HepG2 (cell line): Measurements from ENCODE around the gene ING5. TPM values are rescaled to one million over a fixed set of nuclear protein-coding genes. Genes with fewer than 3 reads are reported as not detected.
A peak's percentile ranks its signal among the peaks of the same experiment; 100 is the strongest.

Source experiments
- CCDC6 ChIP-seq: sonication (generic); formaldehyde crosslinking; IDR thresholded peaks from 2 replicates; pipeline ENCODE4 v1.8.1; 2022; ENCODE audit warnings: mild to moderate bottlenecking, missing genetic modification reagents, moderate library complexity
- DR1 ChIP-seq: sonication (generic); formaldehyde crosslinking; IDR thresholded peaks from 2 replicates; pipeline ENCODE4 v1.8.0; 2021; ENCODE audit warnings: mild to moderate bottlenecking, missing genetic modification reagents, inconsistent platforms
- NR1H2 ChIP-seq: sonication (generic); formaldehyde crosslinking; IDR thresholded peaks from 2 replicates; pipeline ENCODE4 v1.8.1; 2022; ENCODE audit warnings: low read depth, missing genetic modification reagents, borderline replicate concordance
- RBM22 ChIP-seq: fragments of 200-400 bp; formaldehyde crosslinking; optimal IDR thresholded peaks from 2 replicates; pipeline ENCODE3; 2017; ENCODE audit warnings: mild to moderate bottlenecking, low read length, moderate library complexity
- ZBTB7B ChIP-seq: sonication (generic); formaldehyde crosslinking; IDR thresholded peaks from 2 replicates; pipeline ENCODE4 v1.4.0; 2020; ENCODE audit warnings: missing genetic modification reagents
- ZFP36L1 ChIP-seq: sonication (generic); formaldehyde crosslinking; IDR thresholded peaks from 2 replicates; pipeline ENCODE4 v1.8.0; 2022; ENCODE audit warnings: mild to moderate bottlenecking, missing genetic modification reagents, moderate library complexity
- ZNF296 ChIP-seq: sonication (generic); formaldehyde crosslinking; conservative IDR thresholded peaks from 2 replicates; pipeline ENCODE4 v1.5.0; 2020; ENCODE audit warnings: mild to moderate bottlenecking, missing genetic modification reagents
- ZNF607 ChIP-seq: sonication (generic); formaldehyde crosslinking; IDR thresholded peaks from 2 replicates; pipeline ENCODE4 v1.5.1; 2020; ENCODE audit warnings: missing genetic modification reagents, mild to moderate bottlenecking, borderline replicate concordance
- ZNF615 ChIP-seq: sonication (generic); formaldehyde crosslinking; IDR thresholded peaks from 2 replicates; pipeline ENCODE4 v1.5.0; 2020; ENCODE audit warnings: mild to moderate bottlenecking, missing genetic modification reagents, borderline replicate concordance
- ZNF766 ChIP-seq: sonication (generic); formaldehyde crosslinking; IDR thresholded peaks from 2 replicates; pipeline ENCODE4 v1.5.0; 2020; ENCODE audit warnings: missing genetic modification reagents, borderline replicate concordance
- polyA plus RNA-seq, 8 experiments: library from polyadenylated mRNA; depleted of rRNA in 3 of 8; stranded (reverse) in 7 of 8; unstranded in 1 of 8; fragments of >200 nt; fragmentation: Illumina TruSeq in 4 of 8; extraction: Trizol in 4 of 8; gene quantifications; 2 replicates each; pipeline versions ENCODE4 v1.2.1 to v1.2.3, GENCODE V29; 2011 to 2016; ENCODE audit warnings: low read depth in 4 of 8, missing spikeins in 1 of 8, mixed read lengths in 1 of 8; ENCODE audit not compliant: insufficient read depth in 1 of 8
- total RNA-seq, 5 experiments: library from RNA; depleted of rRNA; stranded (reverse); fragments of >200 nt; fragmentation: Illumina TruSeq; extraction: Trizol; gene quantifications; 2 replicates each; pipeline ENCODE4 v1.2.3, GENCODE V29; 2016; ENCODE audit warnings: low read depth in 1 of 5
- TF ChIP-seq, protein P1 (sequence below): sonication (generic); formaldehyde crosslinking; IDR thresholded peaks from 2 replicates; pipeline ENCODE4 v1.4.0; 2020; ENCODE audit warnings: mild to moderate bottlenecking, missing genetic modification reagents
- TF ChIP-seq, protein P2 (sequence below): sonication (generic); formaldehyde crosslinking; IDR thresholded peaks from 2 replicates; pipeline ENCODE4 v1.4.0; 2020; ENCODE audit warnings: missing genetic modification reagents
- TF ChIP-seq, protein P3 (sequence below): sonication (generic); formaldehyde crosslinking; IDR thresholded peaks from 2 replicates; pipeline ENCODE4 v1.4.0; 2020; ENCODE audit warnings: missing genetic modification reagents
- TF ChIP-seq, protein P4 (sequence below): sonication (generic); formaldehyde crosslinking; IDR thresholded peaks from one replicate; pipeline ENCODE4 v1.5.1; 2020; ENCODE audit warnings: mild to moderate bottlenecking, missing genetic modification reagents; ENCODE audit errors: not compliant biosample characterization

The ING5 gene
- total and polyA plus RNA-seq, 2 of the 13 experiments (the other 11 are each of a cell fraction or from before 2014, with no cell fraction given) = 61.9 to 71.9 TPM

DNA sequence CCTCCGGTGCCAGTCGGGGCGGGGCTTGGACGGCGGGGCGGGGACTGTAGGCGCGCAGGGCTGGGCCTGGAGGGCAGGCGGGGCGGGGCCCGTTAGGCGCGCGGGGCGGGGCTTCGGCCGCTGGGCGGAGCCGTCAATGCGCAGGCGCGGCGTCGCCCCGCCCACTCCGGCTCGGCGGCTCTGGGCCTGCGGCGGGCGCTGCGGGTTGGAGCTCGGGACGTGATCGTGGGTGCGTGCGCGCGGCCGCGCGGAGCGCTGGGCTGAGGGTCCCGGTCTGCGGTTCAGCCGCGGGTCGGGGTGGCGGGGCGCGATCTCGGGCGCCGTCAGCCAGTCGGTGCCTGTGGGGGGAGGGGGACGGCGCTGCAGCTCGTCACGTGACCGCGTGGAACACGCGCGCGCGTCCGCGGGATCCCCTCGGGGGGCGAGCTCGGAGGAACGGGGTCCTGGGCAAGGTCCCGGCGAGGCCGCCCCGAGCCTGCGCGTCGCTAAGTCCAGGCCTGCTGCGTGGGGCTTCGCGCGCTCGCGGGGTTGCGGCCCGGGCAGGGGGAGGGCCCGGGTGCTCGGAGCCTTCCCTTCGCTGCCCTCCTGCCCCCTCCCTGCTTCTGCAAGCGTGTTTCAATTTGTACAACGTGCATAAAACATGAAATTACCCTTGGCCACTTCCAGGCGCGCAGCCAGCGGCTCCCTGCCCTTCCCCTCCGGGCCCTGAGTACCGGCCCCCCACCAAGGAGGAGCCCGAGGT, 32.8 kb downstream of the ING5 start, which contains the start of gene D2HGDH (continued):
- TF ChIP-seq, protein P1, sequence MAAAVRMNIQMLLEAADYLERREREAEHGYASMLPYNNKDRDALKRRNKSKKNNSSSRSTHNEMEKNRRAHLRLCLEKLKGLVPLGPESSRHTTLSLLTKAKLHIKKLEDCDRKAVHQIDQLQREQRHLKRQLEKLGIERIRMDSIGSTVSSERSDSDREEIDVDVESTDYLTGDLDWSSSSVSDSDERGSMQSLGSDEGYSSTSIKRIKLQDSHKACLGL = no peak; the same call in 1 of the 2 replicates
- peak; percentile 57; the same call in 1 of the 2 replicates for TF ChIP-seq ZFP36L1 (CRISPR knock-in tag)
- TF ChIP-seq, protein P2, sequence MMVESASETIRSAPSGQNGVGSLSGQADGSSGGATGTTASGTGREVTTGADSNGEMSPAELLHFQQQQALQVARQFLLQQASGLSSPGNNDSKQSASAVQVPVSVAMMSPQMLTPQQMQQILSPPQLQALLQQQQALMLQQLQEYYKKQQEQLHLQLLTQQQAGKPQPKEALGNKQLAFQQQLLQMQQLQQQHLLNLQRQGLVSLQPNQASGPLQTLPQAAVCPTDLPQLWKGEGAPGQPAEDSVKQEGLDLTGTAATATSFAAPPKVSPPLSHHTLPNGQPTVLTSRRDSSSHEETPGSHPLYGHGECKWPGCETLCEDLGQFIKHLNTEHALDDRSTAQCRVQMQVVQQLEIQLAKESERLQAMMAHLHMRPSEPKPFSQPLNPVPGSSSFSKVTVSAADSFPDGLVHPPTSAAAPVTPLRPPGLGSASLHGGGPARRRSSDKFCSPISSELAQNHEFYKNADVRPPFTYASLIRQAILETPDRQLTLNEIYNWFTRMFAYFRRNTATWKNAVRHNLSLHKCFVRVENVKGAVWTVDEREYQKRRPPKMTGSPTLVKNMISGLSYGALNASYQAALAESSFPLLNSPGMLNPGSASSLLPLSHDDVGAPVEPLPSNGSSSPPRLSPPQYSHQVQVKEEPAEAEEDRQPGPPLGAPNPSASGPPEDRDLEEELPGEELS = peak; percentile 6; the same call in 1 of the 2 replicates
- TF ChIP-seq, protein P3, sequence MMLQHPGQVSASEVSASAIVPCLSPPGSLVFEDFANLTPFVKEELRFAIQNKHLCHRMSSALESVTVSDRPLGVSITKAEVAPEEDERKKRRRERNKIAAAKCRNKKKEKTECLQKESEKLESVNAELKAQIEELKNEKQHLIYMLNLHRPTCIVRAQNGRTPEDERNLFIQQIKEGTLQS (CRISPR knock-in tag) = no peak; the same call in 1 of the 2 replicates
- no peak for TF ChIP-seq ZBTB7B
- TF ChIP-seq CCDC6 (CRISPR knock-in tag) = peak; percentile 75
- TF ChIP-seq NR1H2 (CRISPR knock-in tag) = peak; percentile 75; the same call in 1 of the 2 replicates
- TF ChIP-seq ZNF766 (CRISPR knock-in tag) = no peak; the same call in 1 of the 2 replicates
- 0 out of 2 replicates have a peak, but pooled peaks have one; percentile 40 for TF ChIP-seq ZNF296 (CRISPR knock-in tag)
- peak; percentile 65 for TF ChIP-seq RBM22
- TF ChIP-seq, protein P4, sequence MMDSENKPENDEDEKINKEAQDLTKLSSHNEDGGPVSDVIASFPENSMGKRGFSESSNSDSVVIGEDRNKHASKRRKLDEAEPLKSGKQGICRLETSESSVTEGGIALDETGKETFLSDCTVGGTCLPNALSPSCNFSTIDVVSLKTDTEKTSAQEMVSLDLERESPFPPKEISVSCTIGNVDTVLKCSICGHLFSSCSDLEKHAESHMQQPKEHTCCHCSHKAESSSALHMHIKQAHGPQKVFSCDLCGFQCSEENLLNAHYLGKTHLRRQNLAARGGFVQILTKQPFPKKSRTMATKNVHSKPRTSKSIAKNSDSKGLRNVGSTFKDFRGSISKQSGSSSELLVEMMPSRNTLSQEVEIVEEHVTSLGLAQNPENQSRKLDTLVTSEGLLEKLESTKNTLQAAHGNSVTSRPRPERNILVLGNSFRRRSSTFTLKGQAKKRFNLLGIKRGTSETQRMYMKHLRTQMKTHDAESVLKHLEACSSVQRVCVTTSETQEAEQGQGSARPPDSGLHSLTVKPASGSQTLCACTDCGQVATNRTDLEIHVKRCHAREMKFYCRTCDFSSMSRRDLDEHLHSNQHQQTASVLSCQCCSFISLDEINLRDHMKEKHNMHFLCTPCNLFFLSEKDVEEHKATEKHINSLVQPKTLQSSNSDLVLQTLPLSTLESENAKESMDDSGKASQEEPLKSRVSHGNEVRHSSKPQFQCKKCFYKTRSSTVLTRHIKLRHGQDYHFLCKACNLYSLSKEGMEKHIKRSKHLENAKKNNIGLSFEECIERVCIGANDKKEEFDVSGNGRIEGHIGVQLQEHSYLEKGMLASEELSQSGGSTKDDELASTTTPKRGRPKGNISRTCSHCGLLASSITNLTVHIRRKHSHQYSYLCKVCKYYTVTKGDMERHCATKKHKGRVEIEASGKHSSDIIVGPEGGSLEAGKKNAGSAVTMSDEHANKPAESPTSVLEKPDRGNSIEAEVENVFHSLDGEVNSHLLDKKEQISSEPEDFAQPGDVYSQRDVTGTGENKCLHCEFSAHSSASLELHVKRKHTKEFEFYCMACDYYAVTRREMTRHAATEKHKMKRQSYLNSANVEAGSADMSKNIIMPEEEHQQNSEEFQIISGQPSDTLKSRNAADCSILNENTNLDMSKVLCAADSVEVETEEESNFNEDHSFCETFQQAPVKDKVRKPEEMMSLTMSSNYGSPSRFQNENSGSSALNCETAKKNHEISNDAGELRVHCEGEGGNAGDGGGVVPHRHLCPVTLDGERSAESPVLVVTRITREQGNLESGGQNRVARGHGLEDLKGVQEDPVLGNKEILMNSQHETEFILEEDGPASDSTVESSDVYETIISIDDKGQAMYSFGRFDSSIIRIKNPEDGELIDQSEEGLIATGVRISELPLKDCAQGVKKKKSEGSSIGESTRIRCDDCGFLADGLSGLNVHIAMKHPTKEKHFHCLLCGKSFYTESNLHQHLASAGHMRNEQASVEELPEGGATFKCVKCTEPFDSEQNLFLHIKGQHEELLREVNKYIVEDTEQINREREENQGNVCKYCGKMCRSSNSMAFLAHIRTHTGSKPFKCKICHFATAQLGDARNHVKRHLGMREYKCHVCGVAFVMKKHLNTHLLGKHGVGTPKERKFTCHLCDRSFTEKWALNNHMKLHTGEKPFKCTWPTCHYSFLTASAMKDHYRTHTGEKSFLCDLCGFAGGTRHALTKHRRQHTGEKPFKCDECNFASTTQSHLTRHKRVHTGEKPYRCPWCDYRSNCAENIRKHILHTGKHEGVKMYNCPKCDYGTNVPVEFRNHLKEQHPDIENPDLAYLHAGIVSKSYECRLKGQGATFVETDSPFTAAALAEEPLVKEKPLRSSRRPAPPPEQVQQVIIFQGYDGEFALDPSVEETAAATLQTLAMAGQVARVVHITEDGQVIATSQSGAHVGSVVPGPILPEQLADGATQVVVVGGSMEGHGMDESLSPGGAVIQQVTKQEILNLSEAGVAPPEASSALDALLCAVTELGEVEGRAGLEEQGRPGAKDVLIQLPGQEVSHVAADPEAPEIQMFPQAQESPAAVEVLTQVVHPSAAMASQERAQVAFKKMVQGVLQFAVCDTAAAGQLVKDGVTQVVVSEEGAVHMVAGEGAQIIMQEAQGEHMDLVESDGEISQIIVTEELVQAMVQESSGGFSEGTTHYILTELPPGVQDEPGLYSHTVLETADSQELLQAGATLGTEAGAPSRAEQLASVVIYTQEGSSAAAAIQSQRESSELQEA = no peak
- peak; percentile 46; the same call in 1 of the 2 replicates for TF ChIP-seq ZNF607 (CRISPR knock-in tag)
- 0 out of 2 replicates have a peak, but pooled peaks have one; percentile 25 for TF ChIP-seq DR1
- TF ChIP-seq ZNF615 (CRISPR knock-in tag) = no peak
